SK-N-SH treated with all-trans-retinoic acid at 6 μM for 48 hours (cell line): ENCODE data around the gene HSPB6.

Experiments used
- ATAC-seq: fragments of 200-7000 bp; cut with Tn5 transposase; 3 replicates; pipeline ENCODE4 v1.9.1; 2020; ENCODE audit warnings: mild to moderate bottlenecking, moderate library complexity
- ARNTL ChIP-seq: fragments of 450-650 bp; formaldehyde crosslinking; IDR thresholded peaks from 2 replicates; pipeline ENCODE4 v1.5.0; 2020; ENCODE audit warnings: low read depth, mild to moderate bottlenecking, moderate library complexity, borderline replicate concordance
- BACH2 ChIP-seq: fragments of 250-450 bp; sonication (Bioruptor Pico); IDR thresholded peaks from 2 replicates; pipeline ENCODE4 v1.9.0; 2021; ENCODE audit warnings: mild to moderate bottlenecking, borderline replicate concordance
- CSDC2 ChIP-seq: fragments of 250-450 bp; sonication (Bioruptor Pico); IDR thresholded peaks from 2 replicates; pipeline ENCODE4 v1.5.0; 2020; ENCODE audit warnings: mild to moderate bottlenecking, moderate library complexity
- CSRNP3 ChIP-seq: fragments of 250-450 bp; sonication (Bioruptor Pico); IDR thresholded peaks from 2 replicates; pipeline ENCODE4 v1.5.1; 2021; ENCODE audit warnings: mild to moderate bottlenecking, moderate library complexity
- ESRRG ChIP-seq: fragments of 250-450 bp; sonication (Bioruptor Pico); IDR thresholded peaks from 2 replicates; pipeline ENCODE4 v1.6.1; 2021; ENCODE audit warnings: mild to moderate bottlenecking
- GLIS3 ChIP-seq: fragments of 250-450 bp; sonication (Bioruptor Pico); IDR thresholded peaks from 2 replicates; pipeline ENCODE4 v1.5.0; 2020; ENCODE audit warnings: mild to moderate bottlenecking, moderate library complexity
- OSR1 ChIP-seq: fragments of 250-450 bp; sonication (Bioruptor Pico); IDR thresholded peaks from 2 replicates; pipeline ENCODE4 v1.8.0; 2022; ENCODE audit warnings: moderate library complexity, mild to moderate bottlenecking, inconsistent platforms
- RARB ChIP-seq: fragments of 250-450 bp; sonication (Bioruptor Pico); IDR thresholded peaks from 2 replicates; pipeline ENCODE4 v1.8.0; 2021; ENCODE audit warnings: mild to moderate bottlenecking, moderate library complexity
- TCF4 ChIP-seq: fragments of 250-450 bp; sonication (Bioruptor Pico); IDR thresholded peaks from 2 replicates; pipeline ENCODE4 v1.8.0; 2021; ENCODE audit warnings: mild to moderate bottlenecking, moderate library complexity, borderline replicate concordance
- TOX ChIP-seq: fragments of 250-450 bp; sonication (Bioruptor Pico); IDR thresholded peaks from 2 replicates; pipeline ENCODE4 v1.8.0; 2021; ENCODE audit warnings: mild to moderate bottlenecking, moderate library complexity, borderline replicate concordance
- ZFP3 ChIP-seq: fragments of 250-450 bp; sonication (Bioruptor Pico); IDR thresholded peaks from 2 replicates; pipeline ENCODE4 v1.5.0; 2020; ENCODE audit warnings: mild to moderate bottlenecking, moderate library complexity
- ZFP30 ChIP-seq: fragments of 450-650 bp; formaldehyde crosslinking; IDR thresholded peaks from 2 replicates; pipeline ENCODE4 v1.5.0; 2022; ENCODE audit warnings: mild to moderate bottlenecking, moderate library complexity
- ZNF565 ChIP-seq: fragments of 450-650 bp; formaldehyde crosslinking; conservative IDR thresholded peaks from 2 replicates; pipeline ENCODE4 v1.5.0; 2020; ENCODE audit warnings: low read depth, mild to moderate bottlenecking, moderate library complexity
- ZNF70 ChIP-seq: fragments of 450-650 bp; formaldehyde crosslinking; IDR thresholded peaks from 2 replicates; pipeline ENCODE4 v1.5.0; 2020; ENCODE audit warnings: mild to moderate bottlenecking, moderate library complexity
- ZNF8 ChIP-seq: fragments of 450-650 bp; formaldehyde crosslinking; IDR thresholded peaks from 2 replicates; pipeline ENCODE4 v1.5.0; 2020; ENCODE audit warnings: mild to moderate bottlenecking, moderate library complexity
- TF ChIP-seq, protein P1 (sequence below): fragments of 250-450 bp; sonication (Bioruptor Pico); IDR thresholded peaks from 2 replicates; pipeline ENCODE4 v1.5.0; 2020; ENCODE audit warnings: mild to moderate bottlenecking, moderate library complexity
- TF ChIP-seq, protein P2 (sequence below): fragments of 250-450 bp; sonication (Bioruptor Pico); IDR thresholded peaks from 2 replicates; pipeline ENCODE4 v1.8.0; 2020; ENCODE audit warnings: mild to moderate bottlenecking, moderate library complexity, borderline replicate concordance

The HSPB6 gene

GRCh38 chr19:35712567-35713505 is 44.0 kb downstream of the HSPB6 start:
- no peak for ATAC-seq

GRCh38 chr19:35710784-35711723 is 45.8 kb downstream of the HSPB6 start:
- TF ChIP-seq ESRRG (CRISPR knock-in tag), result no peak
- no peak for TF ChIP-seq BACH2 (CRISPR knock-in tag)
- TF ChIP-seq ZFP30 (CRISPR knock-in tag), result no peak
- no peak for TF ChIP-seq TOX (CRISPR knock-in tag)
- no peak for TF ChIP-seq CSRNP3 (CRISPR knock-in tag)
- no peak for TF ChIP-seq GLIS3 (CRISPR knock-in tag)
- TF ChIP-seq ZNF70 (CRISPR knock-in tag), result no peak
- no peak for TF ChIP-seq ZNF8 (CRISPR knock-in tag)
- TF ChIP-seq ZFP3 (CRISPR knock-in tag), result no peak
- TF ChIP-seq, protein P1, sequence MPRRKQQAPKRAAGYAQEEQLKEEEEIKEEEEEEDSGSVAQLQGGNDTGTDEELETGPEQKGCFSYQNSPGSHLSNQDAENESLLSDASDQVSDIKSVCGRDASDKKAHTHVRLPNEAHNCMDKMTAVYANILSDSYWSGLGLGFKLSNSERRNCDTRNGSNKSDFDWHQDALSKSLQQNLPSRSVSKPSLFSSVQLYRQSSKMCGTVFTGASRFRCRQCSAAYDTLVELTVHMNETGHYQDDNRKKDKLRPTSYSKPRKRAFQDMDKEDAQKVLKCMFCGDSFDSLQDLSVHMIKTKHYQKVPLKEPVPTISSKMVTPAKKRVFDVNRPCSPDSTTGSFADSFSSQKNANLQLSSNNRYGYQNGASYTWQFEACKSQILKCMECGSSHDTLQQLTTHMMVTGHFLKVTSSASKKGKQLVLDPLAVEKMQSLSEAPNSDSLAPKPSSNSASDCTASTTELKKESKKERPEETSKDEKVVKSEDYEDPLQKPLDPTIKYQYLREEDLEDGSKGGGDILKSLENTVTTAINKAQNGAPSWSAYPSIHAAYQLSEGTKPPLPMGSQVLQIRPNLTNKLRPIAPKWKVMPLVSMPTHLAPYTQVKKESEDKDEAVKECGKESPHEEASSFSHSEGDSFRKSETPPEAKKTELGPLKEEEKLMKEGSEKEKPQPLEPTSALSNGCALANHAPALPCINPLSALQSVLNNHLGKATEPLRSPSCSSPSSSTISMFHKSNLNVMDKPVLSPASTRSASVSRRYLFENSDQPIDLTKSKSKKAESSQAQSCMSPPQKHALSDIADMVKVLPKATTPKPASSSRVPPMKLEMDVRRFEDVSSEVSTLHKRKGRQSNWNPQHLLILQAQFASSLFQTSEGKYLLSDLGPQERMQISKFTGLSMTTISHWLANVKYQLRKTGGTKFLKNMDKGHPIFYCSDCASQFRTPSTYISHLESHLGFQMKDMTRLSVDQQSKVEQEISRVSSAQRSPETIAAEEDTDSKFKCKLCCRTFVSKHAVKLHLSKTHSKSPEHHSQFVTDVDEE, result no peak

More at GRCh38 chr19:35712567-35713505, 44.0 kb downstream of the HSPB6 start:
- TF ChIP-seq ESRRG (CRISPR knock-in tag) (no peak), ARNTL (no peak), ZFP3 (CRISPR knock-in tag) (no peak), TCF4 (CRISPR knock-in tag) (no peak), ZFP30 (CRISPR knock-in tag) (no peak), RARB (CRISPR knock-in tag) (no peak), ZNF565 (CRISPR knock-in tag) (no peak), CSDC2 (CRISPR knock-in tag) (no peak)
- TF ChIP-seq, protein P2, sequence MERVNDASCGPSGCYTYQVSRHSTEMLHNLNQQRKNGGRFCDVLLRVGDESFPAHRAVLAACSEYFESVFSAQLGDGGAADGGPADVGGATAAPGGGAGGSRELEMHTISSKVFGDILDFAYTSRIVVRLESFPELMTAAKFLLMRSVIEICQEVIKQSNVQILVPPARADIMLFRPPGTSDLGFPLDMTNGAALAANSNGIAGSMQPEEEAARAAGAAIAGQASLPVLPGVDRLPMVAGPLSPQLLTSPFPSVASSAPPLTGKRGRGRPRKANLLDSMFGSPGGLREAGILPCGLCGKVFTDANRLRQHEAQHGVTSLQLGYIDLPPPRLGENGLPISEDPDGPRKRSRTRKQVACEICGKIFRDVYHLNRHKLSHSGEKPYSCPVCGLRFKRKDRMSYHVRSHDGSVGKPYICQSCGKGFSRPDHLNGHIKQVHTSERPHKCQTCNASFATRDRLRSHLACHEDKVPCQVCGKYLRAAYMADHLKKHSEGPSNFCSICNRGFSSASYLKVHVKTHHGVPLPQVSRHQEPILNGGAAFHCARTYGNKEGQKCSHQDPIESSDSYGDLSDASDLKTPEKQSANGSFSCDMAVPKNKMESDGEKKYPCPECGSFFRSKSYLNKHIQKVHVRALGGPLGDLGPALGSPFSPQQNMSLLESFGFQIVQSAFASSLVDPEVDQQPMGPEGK (CRISPR knock-in tag), result no peak
- TF ChIP-seq, protein P1, result no peak

DNA sequence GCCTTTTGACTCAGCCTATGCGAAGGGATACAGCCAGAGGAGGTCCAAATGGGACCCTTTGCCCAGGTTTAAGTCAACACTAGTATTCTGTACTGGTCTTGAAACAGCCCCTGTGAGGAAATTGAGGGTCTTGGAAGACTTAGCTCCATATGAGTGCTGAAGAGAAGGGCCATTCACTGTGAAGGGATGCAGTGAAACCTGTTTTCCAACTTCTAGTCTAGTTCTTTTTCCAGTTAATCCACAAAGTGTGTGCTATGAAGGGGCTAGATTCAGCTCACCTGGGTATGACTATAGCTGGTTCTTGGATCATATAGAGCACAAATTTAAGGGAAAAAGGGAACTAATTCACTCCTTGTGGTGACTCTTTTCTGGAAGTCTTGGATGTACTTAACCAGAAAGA is 48.4 kb downstream of the HSPB6 start:
- TF ChIP-seq ZNF70 (CRISPR knock-in tag) (no peak), OSR1 (CRISPR knock-in tag) (no peak), CSRNP3 (CRISPR knock-in tag) (no peak), ESRRG (CRISPR knock-in tag) (no peak)
- ATAC-seq, result no peak

More at GRCh38 chr19:35710784-35711723, 45.8 kb downstream of the HSPB6 start:
- ATAC-seq, result no peak; the same call in 2 of the 3 replicates
